Transverse colon (tissue), 4 donors: ENCODE measurements around the gene CEP192. TPM values are rescaled to one million over a fixed set of nuclear protein-coding genes. Genes with fewer than 3 reads are reported as not detected.

Experiments
- DNase-seq: peaks from one replicate; pipeline ENCODE4 v3.0.0-alpha.2; 2019
- H3K27ac ChIP-seq, 4 donors: fragments of 200-600 bp; sonication (generic); 2 replicates each; pipeline ENCODE4 v1.5.1; 2016 to 2018; ENCODE audit warnings: inconsistent platforms in 4 of 4
- H3K27me3 ChIP-seq: fragments of 200-600 bp; sonication (generic); 2 replicates; pipeline ENCODE4 v1.5.1; 2017; ENCODE audit warnings: inconsistent platforms
- H3K36me3 ChIP-seq, 4 donors: fragments of 200-600 bp; sonication (generic); 2 replicates each; pipeline ENCODE4 v1.5.1; 2017 to 2019; ENCODE audit warnings: inconsistent platforms in 4 of 4
- H3K4me1 ChIP-seq, 4 donors: fragments of 200-600 bp; sonication (generic); 2 replicates each; pipeline ENCODE4 v1.5.1; 2017 to 2020; ENCODE audit warnings: inconsistent platforms in 4 of 4
- H3K4me3 ChIP-seq, 4 donors: fragments of 200-600 bp; sonication (generic); 1 replicate in 1 of 4; 2 replicates in 3 of 4; pipeline versions ENCODE4 v1.5.1 to v1.6.1; 2017 to 2019; ENCODE audit warnings: inconsistent platforms in 4 of 4
- H3K9me3 ChIP-seq, 2 donors: fragments of 200-600 bp; sonication (generic); 2 replicates each; pipeline ENCODE4 v1.5.1; 2017 to 2019; ENCODE audit warnings: inconsistent platforms in 2 of 2
- EP300 ChIP-seq: sonication (generic); formaldehyde crosslinking; IDR thresholded peaks from one replicate; pipeline ENCODE4 v1.6.1; 2017; ENCODE audit warnings: antibody characterized with exemption, low read depth
- POLR2A ChIP-seq: fragments of 450-650 bp; IDR thresholded peaks from one replicate; pipeline ENCODE4 v1.6.1; 2016; ENCODE audit warnings: antibody characterized with exemption, mild to moderate bottlenecking, moderate library complexity
- POLR2AphosphoS5 ChIP-seq, 3 donors: sonication (generic); formaldehyde crosslinking; IDR thresholded peaks; one replicate each; pipeline ENCODE4 v1.6.1; 2016; ENCODE audit warnings: antibody characterized with exemption in 3 of 3
- WGBS, 2 donors: methylation state at CpG; one replicate each; pipeline ENCODE4 v1.1.5; 2018; ENCODE audit warnings: low coverage in 1 of 2; 5-methylcytosine and 5-hydroxymethylcytosine counted together
- in situ Hi-C, 4 donors: fragments of 200-750 bp; cut with MboI; loops; one replicate each; pipeline versions ENCODE4 v1.15.0 to v1.15.1; 2017; ENCODE audit warnings: low sequenced_read_pairs in 3 of 4, low pct_ligation_motif_present in 1 of 4, low pct_unique_long_range_greater_than_20kb in 1 of 4
- intact Hi-C: fragments of 100-400 bp; cut with DNase I; formaldehyde crosslinking; loops from one replicate; pipeline ENCODE4 v1.15.1; 2023; ENCODE audit warnings: low total_unique reads
- total RNA-seq, 4 donors: library from RNA; depleted of rRNA; stranded (reverse); fragments of >200 nt; gene quantifications; one replicate each; pipeline ENCODE4 v1.1.0, GENCODE V29; 2016
- TF ChIP-seq, protein P1 (sequence below), 5 experiments: fragments of 200-600 bp in 3 of 5; fragments of 450-650 bp in 2 of 5; sonication (generic) in 3 of 5; IDR thresholded peaks; 1 replicate in 2 of 5; 2 replicates in 3 of 5; pipeline ENCODE4 v1.5.1; 2016 to 2017; ENCODE audit warnings: antibody characterized with exemption in 5 of 5, inconsistent platforms in 3 of 5, mild to moderate bottlenecking in 2 of 5, moderate library complexity in 1 of 5

The CEP192 gene
- total RNA-seq, 4 donors from 2014 or later, result 21.3 to 40.0 (median 34.1) TPM

- peak overlapping the region in 2 of 4 donors; percentile 63 to 89 for H3K4me3 ChIP-seq
- intact Hi-C loops (no loop called here), in situ Hi-C loops (no loop called here)
- DNase-seq, result no peak
- no peaks in the 10 kb centered on the region for H3K27me3 ChIP-seq
- no peak overlapping the region for H3K27ac ChIP-seq
- H3K36me3 ChIP-seq, result peaks cover 0 to 2% (median 0%) of the 10 kb centered on the region in 4 donors
- 48 to 55% methylated on average over 2 of the region's 2 CpGs for WGBS, 2 donors
- TF ChIP-seq EP300, result no peak
- peak; percentile 19 for TF ChIP-seq POLR2A
- TF ChIP-seq, protein P1, sequence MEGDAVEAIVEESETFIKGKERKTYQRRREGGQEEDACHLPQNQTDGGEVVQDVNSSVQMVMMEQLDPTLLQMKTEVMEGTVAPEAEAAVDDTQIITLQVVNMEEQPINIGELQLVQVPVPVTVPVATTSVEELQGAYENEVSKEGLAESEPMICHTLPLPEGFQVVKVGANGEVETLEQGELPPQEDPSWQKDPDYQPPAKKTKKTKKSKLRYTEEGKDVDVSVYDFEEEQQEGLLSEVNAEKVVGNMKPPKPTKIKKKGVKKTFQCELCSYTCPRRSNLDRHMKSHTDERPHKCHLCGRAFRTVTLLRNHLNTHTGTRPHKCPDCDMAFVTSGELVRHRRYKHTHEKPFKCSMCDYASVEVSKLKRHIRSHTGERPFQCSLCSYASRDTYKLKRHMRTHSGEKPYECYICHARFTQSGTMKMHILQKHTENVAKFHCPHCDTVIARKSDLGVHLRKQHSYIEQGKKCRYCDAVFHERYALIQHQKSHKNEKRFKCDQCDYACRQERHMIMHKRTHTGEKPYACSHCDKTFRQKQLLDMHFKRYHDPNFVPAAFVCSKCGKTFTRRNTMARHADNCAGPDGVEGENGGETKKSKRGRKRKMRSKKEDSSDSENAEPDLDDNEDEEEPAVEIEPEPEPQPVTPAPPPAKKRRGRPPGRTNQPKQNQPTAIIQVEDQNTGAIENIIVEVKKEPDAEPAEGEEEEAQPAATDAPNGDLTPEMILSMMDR (IDR thresholded peaks at IDR 0.05), result no peak
- no peak for TF ChIP-seq POLR2AphosphoS5 (IDR thresholded peaks at IDR 0.05)
- no peaks in the 10 kb centered on the region for H3K9me3 ChIP-seq
- H3K4me1 ChIP-seq, result peaks cover 11 to 23% (median 17%) of the 10 kb centered on the region in 4 donors
Measured at GRCh38 chr18:12990123-12990475, 1.1 kb upstream of the CEP192 start.

- no peak for DNase-seq
- Histone ChIP-seq H3K9me3 (no peaks in the 10 kb centered on the region), H3K36me3 (no peaks in the 10 kb centered on the region), H3K27me3 (no peaks in the 10 kb centered on the region), H3K4me1 (peaks cover 11 to 23% (median 17%) of the 10 kb centered on the region in 4 donors), H3K4me3 (peak overlapping the region; percentile 63 to 89 (median 64)), H3K27ac (peak overlapping the region; percentile 85 to 94 (median 91))
- intact Hi-C loops, result no loop called here
- WGBS, 2 donors, result 4 to 5% methylated on average over 11 of the region's 11 CpGs
- in situ Hi-C loops, result no loop called here
- TF ChIP-seq POLR2AphosphoS5 (IDR thresholded peaks at IDR 0.05) (no peak), POLR2A (no peak), EP300 (no peak)
- TF ChIP-seq, protein P1 (IDR thresholded peaks at IDR 0.05), result no peak
Measured at GRCh38 chr18:12990641-12990966, 558 bp upstream of the CEP192 start.

- Histone ChIP-seq H3K4me1 (peaks cover 11 to 23% (median 17%) of the 10 kb centered on the region in 4 donors), H3K9me3 (no peaks in the 10 kb centered on the region), H3K27ac (peak overlapping the region; percentile 85 to 94 (median 91)), H3K36me3 (no peaks in the 10 kb centered on the region), H3K4me3 (peak overlapping the region; percentile 50 to 89 (median 64)), H3K27me3 (no peaks in the 10 kb centered on the region)
- no peak for DNase-seq
- 0% methylated on average over 7 of the region's 7 CpGs for WGBS, 2 donors
- in situ Hi-C loops (no loop called here), intact Hi-C loops (no loop called here)
- TF ChIP-seq POLR2A, result no peak
Measured at GRCh38 chr18:12991821-12992179, 638 bp downstream of the CEP192 start.

DNA sequence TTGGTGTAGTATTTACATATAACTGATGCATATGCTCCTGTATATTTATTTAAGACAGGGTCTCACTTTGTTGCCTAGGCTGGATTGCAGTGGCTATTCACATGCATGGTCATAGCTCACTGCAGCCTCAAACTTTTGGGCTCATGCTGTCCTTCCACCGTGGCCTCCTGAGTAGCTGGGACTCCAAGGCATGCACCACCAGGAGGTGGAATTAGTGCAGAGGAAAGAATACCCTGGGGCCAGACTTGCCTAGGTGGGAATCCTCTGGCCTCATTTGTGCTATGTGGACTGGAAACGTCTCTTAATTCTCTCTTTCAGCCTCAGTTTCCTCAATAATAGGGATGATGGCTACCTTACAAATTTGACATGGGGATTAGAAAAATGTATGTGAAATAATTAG lies 2.3 kb downstream of the CEP192 start:
- TF ChIP-seq, protein P1 (IDR thresholded peaks at IDR 0.05), result no peak
- TF ChIP-seq POLR2AphosphoS5 (IDR thresholded peaks at IDR 0.05) (no peak), POLR2A (no peak), EP300 (no peak)
- in situ Hi-C loops, result no loop called here
- 85% methylated on average over 2 of the region's 2 CpGs for WGBS, 2 donors

DNA sequence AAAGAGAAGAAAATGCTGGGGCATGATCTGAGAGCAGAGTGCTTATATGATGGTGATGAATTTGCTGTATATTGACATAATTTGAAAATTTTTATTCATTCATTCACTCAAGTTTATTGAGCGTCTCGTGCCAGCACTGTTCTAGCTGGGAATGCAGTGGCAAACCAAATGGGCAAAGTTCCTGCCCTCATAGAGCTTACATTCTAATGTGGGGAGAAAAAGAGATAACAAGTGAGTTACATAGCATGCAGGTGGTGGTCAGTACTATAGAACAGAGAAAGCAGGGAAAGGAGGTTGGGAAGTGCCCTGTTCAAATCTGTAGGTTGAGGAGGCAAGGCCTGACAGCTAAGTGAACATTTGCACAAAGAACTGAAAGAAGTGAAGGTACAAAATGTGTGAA lies 4.3 kb downstream of the CEP192 start:
- DNase-seq, result no peak
- Histone ChIP-seq H3K9me3 (no peaks in the 10 kb centered on the region), H3K36me3 (peaks cover 0 to 2% (median 0%) of the 10 kb centered on the region in 4 donors), H3K4me1 (peaks cover 9 to 30% (median 18%) of the 10 kb centered on the region in 4 donors), H3K27ac (no peak overlapping the region), H3K4me3 (no peak overlapping the region), H3K27me3 (no peaks in the 10 kb centered on the region)
- no peak for TF ChIP-seq EP300
- TF ChIP-seq POLR2AphosphoS5 (IDR thresholded peaks at IDR 0.05), result no peak
- no peak for TF ChIP-seq POLR2A
- TF ChIP-seq, protein P1 (IDR thresholded peaks at IDR 0.05), result no peak
- in situ Hi-C loops (no loop called here), intact Hi-C loops (no loop called here)
- 67 to 77% methylated on average over 2 of the region's 2 CpGs for WGBS, 2 donors

More for the DNA sequence above, 2.3 kb downstream of the CEP192 start:
- no peaks in the 10 kb centered on the region for H3K36me3 ChIP-seq
- intact Hi-C loops, result no loop called here
- DNase-seq, result no peak
- H3K27ac ChIP-seq, result no peak overlapping the region
- no peak overlapping the region for H3K4me3 ChIP-seq
- no peaks in the 10 kb centered on the region for H3K9me3 ChIP-seq
- no peaks in the 10 kb centered on the region for H3K27me3 ChIP-seq
- H3K4me1 ChIP-seq, result peaks cover 11 to 30% (median 19%) of the 10 kb centered on the region in 4 donors
